Mesenchymal stem cell (in vitro differentiated cells and primary cell): ENCODE data around the gene SSH2.
A peak's percentile ranks its signal among the peaks of the same experiment; 100 is the strongest.

ENCODE experiments used
- DNase-seq: peaks from one replicate; pipeline ENCODE4 v3.0.0-alpha.2; 2013
- H2AFZ ChIP-seq: one replicate; pipeline ENCODE4 v1.6.1; 2013; ENCODE audit warnings: low read depth, mild to moderate bottlenecking, control low read depth, inconsistent platforms, low read length, moderate library complexity
- H2AK5ac ChIP-seq: 2 replicates; pipeline ENCODE4 v1.6.1; 2013; ENCODE audit warnings: low read length, moderate library complexity, mild to moderate bottlenecking, inconsistent platforms; ENCODE audit not compliant: severe bottlenecking
- H2BK120ac ChIP-seq: one replicate; pipeline ENCODE4 v1.6.1; 2013; ENCODE audit warnings: low read depth, mild to moderate bottlenecking, inconsistent platforms, low read length, moderate library complexity
- H2BK12ac ChIP-seq, 2 experiments: one replicate each; pipeline ENCODE4 v1.6.1; 2013; ENCODE audit warnings: inconsistent platforms in 2 of 2, low read length in 2 of 2, mild to moderate bottlenecking in 2 of 2, moderate library complexity in 2 of 2, control low read depth in 1 of 2
- H2BK15ac ChIP-seq: one replicate; pipeline ENCODE4 v1.6.1; 2013; ENCODE audit warnings: mild to moderate bottlenecking, low read depth, inconsistent platforms; ENCODE audit not compliant: poor library complexity, severe bottlenecking
- H2BK5ac ChIP-seq: 2 replicates; pipeline ENCODE4 v1.6.1; 2013; ENCODE audit warnings: low read depth, mild to moderate bottlenecking, low read length, control low read depth, inconsistent platforms; ENCODE audit not compliant: poor library complexity, severe bottlenecking
- H3K14ac ChIP-seq, 2 experiments: one replicate each; pipeline ENCODE4 v1.6.1; 2013; ENCODE audit warnings: inconsistent platforms in 2 of 2, low read length in 2 of 2, control low read depth in 1 of 2, mild to moderate bottlenecking in 1 of 2, moderate library complexity in 1 of 2
- H3K18ac ChIP-seq, 2 experiments: one replicate each; pipeline ENCODE4 v1.6.1; 2013; ENCODE audit warnings: inconsistent platforms in 2 of 2, low read length in 2 of 2, control low read depth in 1 of 2, low read depth in 1 of 2, mild to moderate bottlenecking in 1 of 2
- H3K23ac ChIP-seq, 2 experiments: one replicate each; pipeline ENCODE4 v1.6.1; 2013; ENCODE audit warnings: inconsistent platforms in 2 of 2, low read length in 2 of 2, mild to moderate bottlenecking in 2 of 2, moderate library complexity in 2 of 2, control low read depth in 1 of 2
- H3K27ac ChIP-seq: 2 replicates; pipeline ENCODE4 v1.5.1; 2013; ENCODE audit warnings: mild to moderate bottlenecking, moderate library complexity, low read length, control low read depth, inconsistent platforms; ENCODE audit not compliant: poor library complexity, severe bottlenecking
- H3K27me3 ChIP-seq, 2 experiments: 2 replicates each; pipeline versions ENCODE4 v1.6.1 to v1.7.0; 2013; ENCODE audit warnings: low read length in 2 of 2, mild to moderate bottlenecking in 2 of 2, moderate library complexity in 2 of 2, control low read depth in 1 of 2, inconsistent platforms in 1 of 2; ENCODE audit not compliant: control insufficient read depth in 1 of 2, insufficient read depth in 1 of 2
- H3K36me3 ChIP-seq, 2 experiments: 2 replicates each; pipeline versions ENCODE4 v1.6.1 to v1.7.0; 2013; ENCODE audit warnings: low read length in 2 of 2, control low read depth in 1 of 2, inconsistent platforms in 1 of 2, low read depth in 1 of 2, mild to moderate bottlenecking in 1 of 2; ENCODE audit not compliant: insufficient read depth in 2 of 2, control insufficient read depth in 1 of 2
- H3K4ac ChIP-seq, 2 experiments: one replicate each; pipeline ENCODE4 v1.6.1; 2013; ENCODE audit warnings: inconsistent platforms in 2 of 2, low read length in 2 of 2, mild to moderate bottlenecking in 2 of 2, moderate library complexity in 2 of 2, control low read depth in 1 of 2, low read depth in 1 of 2
- H3K4me1 ChIP-seq: 2 replicates; pipeline ENCODE4 v1.6.1; 2013; ENCODE audit warnings: low read depth, low read length, control low read depth; ENCODE audit not compliant: control insufficient read depth, insufficient read depth
- H3K4me2 ChIP-seq: 2 replicates; pipeline ENCODE4 v1.6.1; 2013; ENCODE audit warnings: low read length, mild to moderate bottlenecking, inconsistent platforms; ENCODE audit not compliant: poor library complexity, severe bottlenecking
- H3K4me3 ChIP-seq, 2 experiments: 2 replicates each; pipeline versions ENCODE4 v1.5.1 to v1.7.0; 2013; ENCODE audit warnings: low read length in 2 of 2, mild to moderate bottlenecking in 2 of 2, control low read depth in 1 of 2, low read depth in 1 of 2; ENCODE audit not compliant: insufficient read depth in 1 of 2
- H3K79me1 ChIP-seq: replicated peaks from 2 replicates; pipeline ENCODE4 v1.6.1; 2013; ENCODE audit warnings: mild to moderate bottlenecking, control low read depth, low read length, inconsistent platforms; ENCODE audit not compliant: poor library complexity, severe bottlenecking
- H3K9ac ChIP-seq: 2 replicates; pipeline ENCODE4 v1.7.0; 2013; ENCODE audit warnings: mild to moderate bottlenecking, low read length, moderate library complexity
- H3K9me3 ChIP-seq: 2 replicates; pipeline ENCODE4 v1.7.0; 2013; ENCODE audit warnings: mild to moderate bottlenecking, low read length; ENCODE audit not compliant: control insufficient read depth
- H4K8ac ChIP-seq: one replicate; pipeline ENCODE4 v1.6.1; 2013; ENCODE audit warnings: inconsistent platforms, mild to moderate bottlenecking, low read length, moderate library complexity
- H4K91ac ChIP-seq: one replicate; pipeline ENCODE4 v1.6.1; 2013; ENCODE audit warnings: mild to moderate bottlenecking, low read length, inconsistent platforms
- WGBS: methylation state at CpG from one replicate; pipeline ENCODE4 v1.1.7; 2013; ENCODE audit warnings: mixed read lengths; 5-methylcytosine and 5-hydroxymethylcytosine counted together

SSH2 gene

DNA sequence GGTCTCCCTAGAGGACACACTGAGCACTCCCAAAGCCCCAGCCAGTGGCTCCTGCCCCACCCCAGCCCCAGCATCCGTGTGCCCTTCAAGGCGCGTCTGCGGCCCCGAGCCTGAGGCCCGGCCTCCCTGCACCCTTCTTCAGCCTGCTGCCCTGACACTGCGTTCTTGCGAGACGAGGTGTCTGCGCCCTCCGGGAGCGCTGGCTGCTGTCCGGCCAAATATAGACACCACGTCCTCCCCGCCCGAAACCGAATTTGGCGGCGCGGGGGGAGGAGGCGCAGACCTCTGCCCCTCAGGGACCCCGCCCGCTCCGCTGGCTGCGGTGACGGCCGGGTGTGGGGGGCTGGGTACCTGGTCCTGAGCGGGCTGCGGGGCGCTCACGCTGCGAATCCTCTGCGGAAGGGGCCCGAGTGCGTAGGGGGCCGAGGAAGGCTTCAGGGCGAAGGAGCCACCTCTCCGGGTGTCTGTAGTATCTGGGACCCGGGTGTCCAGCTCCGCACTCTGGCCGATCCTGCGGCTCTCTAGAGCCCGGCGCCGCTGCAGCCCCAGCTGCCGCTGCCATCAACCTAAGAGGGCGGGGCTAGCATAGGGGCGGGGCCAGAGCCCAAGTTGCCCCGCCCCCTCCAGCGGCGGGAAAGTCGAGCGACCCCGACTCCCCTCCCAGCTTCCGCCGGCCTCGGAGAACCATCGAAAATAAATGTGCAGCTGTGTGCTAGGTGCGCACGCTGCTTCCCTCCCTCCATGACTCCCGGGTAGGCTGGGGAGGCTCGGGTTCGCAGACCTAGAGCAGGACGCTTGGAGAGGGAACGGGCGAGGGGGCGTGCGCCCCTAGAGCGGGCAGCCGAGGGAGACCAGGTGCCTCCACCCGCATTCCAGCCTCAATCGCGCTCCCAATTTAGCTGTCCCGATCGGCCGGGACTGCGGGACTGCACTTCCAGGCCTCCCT is 307.4 kb downstream of the SSH2 start, which contains the start of gene CORO6:
CORO6 (minus strand) TSS at position 576 of the 946 bp plus-strand sequence. CDS start 1,491 bp downstream, outside the sequence.
- DNase-seq: peak; percentile 55
- 2% methylated on average over 73 of the region's 77 CpGs for WGBS
- H2AFZ ChIP-seq: peak within 1 kb of the TSS; percentile 74
- peak within 1 kb of the TSS; percentile 98 for H3K4me2 ChIP-seq
- peak within 1 kb of the TSS; percentile 10 to 73 for H3K23ac ChIP-seq
- peaks cover 2% of the 10 kb centered on the region for H3K79me1 ChIP-seq
- peak within 1 kb of the TSS; percentile 33 to 60 for H2BK12ac ChIP-seq
- peak within 1 kb of the TSS; percentile 48 for H4K91ac ChIP-seq
- peaks cover 0 to 2% of the 10 kb centered on the region in 2 experiments for H3K27me3 ChIP-seq
- no peak within 1 kb of the TSS for H2BK5ac ChIP-seq
- H3K18ac ChIP-seq: peak within 1 kb of the TSS; percentile 3 to 38
- no peak within 1 kb of the TSS for H2BK120ac ChIP-seq
- H3K36me3 ChIP-seq: peaks cover 0 to 6% of the 10 kb centered on the region in 2 experiments
- peak within 1 kb of the TSS; percentile 21 for H2AK5ac ChIP-seq
- peak within 1 kb of the TSS in 1 of 2 experiments; percentile 48 for H3K4ac ChIP-seq
- no peak within 1 kb of the TSS for H3K27ac ChIP-seq
- peak within 1 kb of the TSS; percentile 27 for H4K8ac ChIP-seq
- H3K4me1 ChIP-seq: peaks cover 34% of the 10 kb centered on the region
- peak within 1 kb of the TSS; percentile 58 to 83 for H3K4me3 ChIP-seq
- no peaks in the 10 kb centered on the region for H3K9me3 ChIP-seq
- H3K14ac ChIP-seq: peak within 1 kb of the TSS in 1 of 2 experiments; percentile 35
- H2BK15ac ChIP-seq: no peak within 1 kb of the TSS
- peak within 1 kb of the TSS; percentile 65 for H3K9ac ChIP-seq

DNA sequence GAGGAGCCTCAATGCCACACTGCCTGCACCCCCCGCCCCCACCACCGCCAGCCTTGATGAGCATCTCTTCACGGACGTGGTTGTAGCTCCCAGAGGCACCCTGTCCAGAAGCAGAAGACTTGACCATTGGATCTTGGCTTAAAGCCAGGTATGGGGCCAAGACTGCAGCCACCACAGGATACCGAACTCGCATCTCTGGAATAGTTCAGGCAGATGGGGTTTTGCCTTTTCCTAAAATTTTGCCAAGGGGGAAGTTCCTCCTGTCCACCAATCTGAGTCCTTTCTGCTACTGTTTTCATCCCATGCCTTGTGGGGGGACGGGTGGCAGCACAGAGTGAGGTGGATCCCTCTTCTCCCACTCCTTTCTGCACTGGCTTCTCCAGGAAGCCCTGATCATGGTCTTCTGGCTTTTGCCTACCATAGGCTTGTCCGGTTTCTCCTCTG is 308.3 kb downstream of the SSH2 start:
- H3K4me3 ChIP-seq: peak overlapping the region in 1 of 2 experiments; percentile 83
- H2AK5ac ChIP-seq: no peak overlapping the region
- no peak overlapping the region for H2BK12ac ChIP-seq
- no peak overlapping the region for H3K14ac ChIP-seq
- H2BK5ac ChIP-seq: no peak overlapping the region
- no peak overlapping the region for H3K23ac ChIP-seq
- H3K27ac ChIP-seq: no peak overlapping the region
- H3K4ac ChIP-seq: no peak overlapping the region
- H2AFZ ChIP-seq: no peak overlapping the region
- H3K18ac ChIP-seq: no peak overlapping the region
- H3K9ac ChIP-seq: peak overlapping the region; percentile 65
- peaks cover under 1% of the 10 kb centered on the region for H3K79me1 ChIP-seq
- peaks cover under 1 to 2% of the 10 kb centered on the region in 2 experiments for H3K27me3 ChIP-seq
- H2BK120ac ChIP-seq: no peak overlapping the region
- no peaks in the 10 kb centered on the region for H3K9me3 ChIP-seq
- peak overlapping the region; percentile 98 for H3K4me2 ChIP-seq
- H2BK15ac ChIP-seq: no peak overlapping the region
- WGBS: 78% methylated on average over 8 of the region's 8 CpGs
- no peak for DNase-seq
- peaks cover 0 to 6% of the 10 kb centered on the region in 2 experiments for H3K36me3 ChIP-seq
- peaks cover 42% of the 10 kb centered on the region for H3K4me1 ChIP-seq
- no peak overlapping the region for H4K91ac ChIP-seq
- H4K8ac ChIP-seq: no peak overlapping the region

DNA sequence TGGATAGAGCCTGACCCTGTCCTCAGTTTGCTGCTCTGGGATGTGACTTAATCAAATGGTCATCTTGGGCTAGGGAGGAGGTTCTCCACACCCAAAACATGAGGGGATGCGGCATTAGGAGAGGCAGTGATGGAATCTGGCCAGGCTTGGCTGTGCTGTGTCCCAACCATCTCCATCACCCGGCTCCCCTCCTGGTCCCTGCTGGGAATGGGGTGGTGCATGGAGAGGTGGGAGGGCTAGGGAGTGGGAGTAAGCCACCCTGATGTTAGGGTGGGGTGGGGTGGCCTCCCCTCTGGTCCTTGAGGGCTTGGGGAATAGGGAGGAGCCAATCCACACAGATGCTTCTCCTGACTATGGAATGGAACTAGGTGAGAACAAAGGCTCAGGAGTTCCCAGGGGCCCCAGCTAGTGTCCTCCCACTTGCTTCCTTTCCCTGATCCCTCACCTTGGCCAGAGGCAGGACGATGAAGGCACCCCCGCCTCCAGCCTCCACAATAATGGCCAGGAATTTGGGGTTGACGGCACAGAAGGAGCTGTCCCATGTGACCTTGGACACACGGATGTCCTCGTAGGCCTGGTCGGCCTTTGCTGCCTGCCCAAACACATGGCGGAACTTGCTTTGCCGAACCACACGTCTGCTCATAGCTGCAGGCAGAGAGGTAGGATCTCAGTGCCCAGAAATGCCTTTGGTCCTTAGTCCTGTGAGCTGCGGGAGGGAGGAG is 309.1 kb downstream of the SSH2 start:
- no peaks in the 10 kb centered on the region for H3K9me3 ChIP-seq
- H3K14ac ChIP-seq: no peak overlapping the region
- peaks cover 8 to 9% of the 10 kb centered on the region in 2 experiments for H3K27me3 ChIP-seq
- H3K36me3 ChIP-seq: peaks cover 0 to 6% of the 10 kb centered on the region in 2 experiments
- no peak overlapping the region for H3K27ac ChIP-seq
- H2AFZ ChIP-seq: no peak overlapping the region
- H3K9ac ChIP-seq: no peak overlapping the region
- no peak overlapping the region for H3K18ac ChIP-seq
- H3K79me1 ChIP-seq: no peaks in the 10 kb centered on the region
- H2BK12ac ChIP-seq: no peak overlapping the region
- H3K4ac ChIP-seq: no peak overlapping the region
- H4K91ac ChIP-seq: no peak overlapping the region
- no peak for DNase-seq
- no peak overlapping the region for H2BK5ac ChIP-seq
- H4K8ac ChIP-seq: no peak overlapping the region
- H3K4me1 ChIP-seq: peaks cover 49% of the 10 kb centered on the region
- H2BK15ac ChIP-seq: no peak overlapping the region
- no peak overlapping the region for H3K23ac ChIP-seq
- H3K4me3 ChIP-seq: no peak overlapping the region
- H3K4me2 ChIP-seq: no peak overlapping the region
- no peak overlapping the region for H2BK120ac ChIP-seq
- H2AK5ac ChIP-seq: no peak overlapping the region
- WGBS: 95% methylated on average over 12 of the region's 12 CpGs

DNA sequence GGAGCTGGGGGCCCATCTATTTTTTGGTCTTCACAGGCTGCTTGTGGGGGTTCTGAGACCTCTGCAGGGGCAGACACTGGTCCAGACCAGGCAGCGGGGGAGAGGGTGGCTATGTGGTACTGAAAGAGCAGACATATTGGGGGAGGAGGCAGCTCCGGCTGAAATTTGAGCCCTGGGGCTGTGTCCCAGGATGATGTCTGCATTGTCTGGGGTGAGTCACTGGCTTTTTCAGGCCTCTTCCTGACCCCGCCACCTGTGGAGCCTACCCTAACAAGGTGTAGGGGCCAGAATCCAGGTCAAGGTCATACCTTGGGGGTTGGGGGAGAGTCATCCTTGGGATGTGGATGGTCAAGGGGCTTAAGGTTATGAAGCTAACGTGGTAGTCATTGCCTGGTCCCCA is 309.8 kb downstream of the SSH2 start:
- Histone ChIP-seq H2AK5ac (no peak overlapping the region), H2BK120ac (no peak overlapping the region), H3K9ac (no peak overlapping the region), H3K79me1 (no peaks in the 10 kb centered on the region), H4K8ac (no peak overlapping the region), H4K91ac (no peak overlapping the region), H3K36me3 (peaks cover 0 to 6% of the 10 kb centered on the region in 2 experiments), H3K4me3 (no peak overlapping the region), H3K14ac (no peak overlapping the region), H2BK5ac (no peak overlapping the region), H2BK15ac (no peak overlapping the region), H3K4me1 (peaks cover 54% of the 10 kb centered on the region), H3K23ac (no peak overlapping the region), H2BK12ac (no peak overlapping the region), H2AFZ (no peak overlapping the region), H3K18ac (no peak overlapping the region), H3K9me3 (no peaks in the 10 kb centered on the region), H3K4me2 (no peak overlapping the region), H3K27me3 (peaks cover 8 to 9% of the 10 kb centered on the region in 2 experiments), H3K4ac (no peak overlapping the region), H3K27ac (no peak overlapping the region)
- no peak for DNase-seq
- WGBS: 94% methylated on average over 4 of the region's 4 CpGs
